HepG2 (cell line): ENCODE measurements around the gene IVD. TPM values are rescaled to one million over a fixed set of nuclear protein-coding genes. Genes with fewer than 3 reads are reported as not detected.

Source experiments
- ATAC-seq: fragments of 200-7000 bp; cut with Tn5 transposase; 3 replicates; pipeline ENCODE4 v1.9.1; 2020; ENCODE audit warnings: mild to moderate bottlenecking, moderate library complexity
- BruUV-seq: library from RNA; stranded (reverse); fragments of 400-500 nt; replicated peaks from 2 replicates; lab custom pipeline; 2021; lab: Mats Ljungman, UMichigan
- CTCF ChIA-PET: fragments of 300-600 bp; formaldehyde crosslinking; extraction: SDS; loops from one replicate; lab custom pipeline; 2021; ENCODE audit warnings: low total read pairs, inconsistent platforms, low intra/inter-chr PET ratio; lab: Yijun Ruan, JAX
- POLR2A ChIA-PET: fragments of 350-600 bp; sonication (Branson Sonifier 250); formaldehyde crosslinking; loops from one replicate; lab custom pipeline; 2020; ENCODE audit warnings: antibody characterized with exemption, inconsistent platforms; lab: Yijun Ruan, JAX
- DNase-seq: peaks from one replicate; pipeline ENCODE4 v3.0.0-alpha.2; 2015; ENCODE audit warnings: low spot score
- FAIRE-seq: peaks from 3 replicates; lab custom pipeline; 2011; peaks lifted over from hg19 to GRCh38; lab: Jason Lieb, UNC
- H2AFZ ChIP-seq: one replicate; pipeline ENCODE4 v1.6.1; 2011; ENCODE audit warnings: low read length, inconsistent platforms
- H3K27ac ChIP-seq: fragments of 300-600 bp; 3 replicates; pipeline ENCODE4 v1.8.0; 2011; ENCODE audit warnings: mixed run types, mild to moderate bottlenecking, mixed read lengths, low read length, inconsistent platforms; ENCODE audit not compliant: insufficient read depth; ENCODE audit errors: extremely low read length
- H3K27me3 ChIP-seq, 2 experiments: fragments of 200-600 bp in 1 of 2; 2 replicates in 1 of 2; 3 replicates in 1 of 2; pipeline versions ENCODE4 v1.6.0 to v1.8.0; 2011; ENCODE audit warnings: low read length in 2 of 2, mild to moderate bottlenecking in 2 of 2, moderate library complexity in 2 of 2, inconsistent platforms in 1 of 2; ENCODE audit not compliant: insufficient read depth in 2 of 2, control insufficient read depth in 1 of 2
- H3K36me3 ChIP-seq, 2 experiments: fragments of 200-600 bp in 1 of 2; replicated peaks in 1 of 2; 2 replicates in 1 of 2; 3 replicates in 1 of 2; pipeline versions ENCODE4 v1.5.1 to v1.8.0; 2011; ENCODE audit warnings: low read length in 2 of 2, inconsistent platforms in 1 of 2; ENCODE audit not compliant: insufficient read depth in 2 of 2, control insufficient read depth in 1 of 2
- H3K4me1 ChIP-seq: 2 replicates; pipeline ENCODE4 v1.5.1; 2012; ENCODE audit warnings: low read length, inconsistent platforms; ENCODE audit not compliant: insufficient read depth
- H3K4me2 ChIP-seq: 2 replicates; pipeline ENCODE4 v1.6.0; 2011; ENCODE audit warnings: low read depth, low read length, inconsistent platforms
- H3K4me3 ChIP-seq, 3 experiments: fragments of 200-600 bp in 1 of 3; sonication (generic), shearing (Covaris generic) in 1 of 3; replicated peaks in 1 of 3; 2 replicates each; pipeline ENCODE4 v1.5.1; 2011 to 2016; ENCODE audit warnings: low read length in 3 of 3, inconsistent platforms in 2 of 3, low read depth in 2 of 3, mild to moderate bottlenecking in 2 of 3, control low read depth in 1 of 3, mixed read lengths in 1 of 3; ENCODE audit not compliant: insufficient read depth in 1 of 3
- H3K79me2 ChIP-seq: one replicate; pipeline ENCODE4 v1.6.1; 2011; ENCODE audit warnings: low read length, inconsistent platforms; ENCODE audit not compliant: insufficient read depth
- H3K9ac ChIP-seq: 2 replicates; pipeline ENCODE4 v1.6.0; 2011; ENCODE audit warnings: mild to moderate bottlenecking, low read depth, low read length, inconsistent platforms; ENCODE audit not compliant: insufficient read depth
- H3K9me3 ChIP-seq: 2 replicates; pipeline ENCODE4 v1.5.1; 2012; ENCODE audit warnings: mild to moderate bottlenecking, low read length
- H4K20me1 ChIP-seq: 2 replicates; pipeline ENCODE4 v1.6.0; 2011; ENCODE audit warnings: inconsistent platforms, mild to moderate bottlenecking, low read length, moderate library complexity; ENCODE audit not compliant: insufficient read depth
- CENPT ChIP-seq: sonication (generic); formaldehyde crosslinking; IDR thresholded peaks from 2 replicates; pipeline ENCODE4 v1.8.0; 2022; ENCODE audit warnings: low read depth, mild to moderate bottlenecking, moderate library complexity, missing genetic modification reagents
- CENPX ChIP-seq: sonication (generic); formaldehyde crosslinking; IDR thresholded peaks from 2 replicates; pipeline ENCODE4 v1.9.0; 2021; ENCODE audit warnings: mild to moderate bottlenecking, missing genetic modification reagents, moderate library complexity
- GZF1 ChIP-seq: sonication (generic); formaldehyde crosslinking; IDR thresholded peaks from 2 replicates; pipeline ENCODE4 v1.5.1; 2020; ENCODE audit warnings: mild to moderate bottlenecking, missing genetic modification reagents
- IRF2 ChIP-seq: IDR thresholded peaks from 2 replicates; pipeline ENCODE4 v1.6.1; 2018; ENCODE audit warnings: missing genetic modification reagents, missing compliant biosample characterization
- MEF2D ChIP-seq: sonication (generic); formaldehyde crosslinking; IDR thresholded peaks from 2 replicates; pipeline ENCODE4 v1.5.1; 2020; ENCODE audit warnings: mild to moderate bottlenecking, missing genetic modification reagents
- NAIF1 ChIP-seq: sonication (generic); formaldehyde crosslinking; IDR thresholded peaks from 2 replicates; pipeline ENCODE4 v1.5.0; 2020; ENCODE audit warnings: mild to moderate bottlenecking, missing genetic modification reagents, borderline replicate concordance
- PITX1 ChIP-seq: sonication (generic); formaldehyde crosslinking; IDR thresholded peaks from 2 replicates; pipeline ENCODE4 v1.5.1; 2020; ENCODE audit warnings: mild to moderate bottlenecking, missing genetic modification reagents
- RXRA ChIP-seq: sonication (generic); formaldehyde crosslinking; IDR thresholded peaks from 2 replicates; pipeline ENCODE4 v1.5.1; 2020; ENCODE audit warnings: missing genetic modification reagents
- SCMH1 ChIP-seq: sonication (generic); formaldehyde crosslinking; IDR thresholded peaks from 2 replicates; pipeline ENCODE4 v1.9.0; 2021; ENCODE audit warnings: missing genetic modification reagents, mild to moderate bottlenecking, borderline replicate concordance
- ZBTB1 ChIP-seq: sonication (generic); formaldehyde crosslinking; IDR thresholded peaks from 2 replicates; pipeline ENCODE4 v1.4.0; 2020; ENCODE audit warnings: missing genetic modification reagents, borderline replicate concordance
- ZBTB26 ChIP-seq: IDR thresholded peaks from 2 replicates; pipeline ENCODE4 v1.6.1; 2016; ENCODE audit warnings: missing compliant biosample characterization, missing genetic modification reagents, borderline replicate concordance
- ZBTB8A ChIP-seq: sonication (generic); formaldehyde crosslinking; IDR thresholded peaks from 2 replicates; pipeline ENCODE4 v1.4.0; 2020; ENCODE audit warnings: mild to moderate bottlenecking, low read depth, missing genetic modification reagents, borderline replicate concordance
- ZNF234 ChIP-seq: sonication (generic); formaldehyde crosslinking; conservative IDR thresholded peaks from 2 replicates; pipeline ENCODE4 v1.5.1; 2020; ENCODE audit warnings: mild to moderate bottlenecking, missing genetic modification reagents
- ZNF326 ChIP-seq: sonication (generic); formaldehyde crosslinking; IDR thresholded peaks from 2 replicates; pipeline ENCODE4 v1.4.0; 2020; ENCODE audit warnings: missing genetic modification reagents, borderline replicate concordance
- ZNF329 ChIP-seq: sonication (generic); formaldehyde crosslinking; IDR thresholded peaks from 2 replicates; pipeline ENCODE4 v1.9.0; 2021; ENCODE audit warnings: low read depth, mild to moderate bottlenecking, missing genetic modification reagents
- WGBS: methylation state at CpG from one replicate; pipeline ENCODE4 v1.1.6; 2017; ENCODE audit warnings: low lambda C conversion rate; 5-methylcytosine and 5-hydroxymethylcytosine counted together
- in situ Hi-C: cut with HindIII; loops from 2 replicates; pipeline ENCODE4 v1.10.0; 2017; ENCODE audit warnings: low pct_unique_long_range_greater_than_20kb; ENCODE audit not compliant: extremely low pct_ligation_motif_present
- intact Hi-C: fragments of 100-400 bp; cut with micrococcal nuclease; formaldehyde crosslinking; loops from one replicate; pipeline ENCODE4 v1.10.0; 2022; ENCODE audit not compliant: unreplicated experiment
- polyA plus RNA-seq, 8 experiments: library from polyadenylated mRNA; depleted of rRNA in 3 of 8; stranded (reverse) in 7 of 8; unstranded in 1 of 8; fragments of >200 nt; fragmentation: Illumina TruSeq in 4 of 8; extraction: Trizol in 4 of 8; gene quantifications; 2 replicates each; pipeline versions ENCODE4 v1.2.1 to v1.2.3, GENCODE V29; 2011 to 2016; ENCODE audit warnings: low read depth in 4 of 8, missing spikeins in 1 of 8, mixed read lengths in 1 of 8; ENCODE audit not compliant: insufficient read depth in 1 of 8
- total RNA-seq, 5 experiments: library from RNA; depleted of rRNA; stranded (reverse); fragments of >200 nt; fragmentation: Illumina TruSeq; extraction: Trizol; gene quantifications; 2 replicates each; pipeline ENCODE4 v1.2.3, GENCODE V29; 2016; ENCODE audit warnings: low read depth in 1 of 5

Gene IVD
- total and polyA plus RNA-seq, 2 of the 13 experiments (the other 11 are each of a cell fraction or from before 2014, with no cell fraction given): 48.0 to 53.9 TPM

GRCh38 chr15:40454904-40455391 is 49.4 kb downstream of the IVD start:
- no peak overlapping the region for H3K4me3 ChIP-seq
- no peak overlapping the region for H3K4me2 ChIP-seq
- H4K20me1 ChIP-seq: peaks cover 21% of the 10 kb centered on the region; the same call in 1 of the 2 replicates
- peaks cover 74% of the 10 kb centered on the region for H3K4me1 ChIP-seq
- H2AFZ ChIP-seq: no peak overlapping the region
- ATAC-seq (no peak), FAIRE-seq (no peak), DNase-seq (no peak)
- peaks cover 4% of the 10 kb centered on the region in 2 experiments; a peak in 4 of 5 replicates for H3K36me3 ChIP-seq
- BruUV-seq: no TSS peak
- no peaks in the 10 kb centered on the region for H3K27me3 ChIP-seq
- TF ChIP-seq ZNF326 (CRISPR knock-in tag): no peak
- TF ChIP-seq PITX1 (CRISPR knock-in tag): no peak
- TF ChIP-seq ZNF234 (CRISPR knock-in tag): no peak
- peaks cover 49% of the 10 kb centered on the region for H3K79me2 ChIP-seq
- intact Hi-C loops (no loop called here), in situ Hi-C loops (no loop called here)
- no peaks in the 10 kb centered on the region for H3K9me3 ChIP-seq
- WGBS: 73% methylated on average over 7 of the region's 9 CpGs
- H3K9ac ChIP-seq: no peak overlapping the region
- ChIA-PET POLR2A (no interaction called here), CTCF (no interaction called here)
- H3K27ac ChIP-seq: no peak overlapping the region

GRCh38 chr15:40456299-40456712 is 50.7 kb downstream of the IVD start:
- ChIA-PET CTCF (no interaction called here), POLR2A (no interaction called here)
- H3K36me3 ChIP-seq: peaks cover 7 to 15% of the 10 kb centered on the region in 2 experiments; a peak in 4 of 5 replicates
- in situ Hi-C loops (no loop called here), intact Hi-C loops (no loop called here)
- H3K4me2 ChIP-seq: no peak overlapping the region
- no peak overlapping the region for H3K9ac ChIP-seq
- peaks cover 41% of the 10 kb centered on the region for H3K79me2 ChIP-seq
- TF ChIP-seq CENPT: no peak
- TF ChIP-seq NAIF1 (CRISPR knock-in tag): no peak
- TF ChIP-seq ZBTB8A (CRISPR knock-in tag): no peak
- no peak for TF ChIP-seq SCMH1 (CRISPR knock-in tag)
- TF ChIP-seq ZBTB1: no peak
- no peak for TF ChIP-seq IRF2
- TF ChIP-seq ZNF329: no peak
- TF ChIP-seq ZBTB26 (CRISPR knock-in tag): no peak
- TF ChIP-seq MEF2D (CRISPR knock-in tag): no peak
- TF ChIP-seq GZF1 (CRISPR knock-in tag): no peak
- no peak for TF ChIP-seq RXRA
- TF ChIP-seq CENPX (CRISPR knock-in tag): no peak
- H2AFZ ChIP-seq: no peak overlapping the region
- no peak for FAIRE-seq
- peaks cover 17% of the 10 kb centered on the region; the same call in 1 of the 2 replicates for H4K20me1 ChIP-seq
- no peak overlapping the region for H3K27ac ChIP-seq
- 81% methylated on average over 6 of the region's 7 CpGs for WGBS
- no peak for DNase-seq
- ATAC-seq: no peak
- H3K4me1 ChIP-seq: peaks cover 61% of the 10 kb centered on the region
- H3K27me3 ChIP-seq: no peaks in the 10 kb centered on the region
- no peak overlapping the region for H3K4me3 ChIP-seq
- no peaks in the 10 kb centered on the region for H3K9me3 ChIP-seq
- no TSS peak for BruUV-seq
